ENCODE data around the gene PTRH2.

DNA sequence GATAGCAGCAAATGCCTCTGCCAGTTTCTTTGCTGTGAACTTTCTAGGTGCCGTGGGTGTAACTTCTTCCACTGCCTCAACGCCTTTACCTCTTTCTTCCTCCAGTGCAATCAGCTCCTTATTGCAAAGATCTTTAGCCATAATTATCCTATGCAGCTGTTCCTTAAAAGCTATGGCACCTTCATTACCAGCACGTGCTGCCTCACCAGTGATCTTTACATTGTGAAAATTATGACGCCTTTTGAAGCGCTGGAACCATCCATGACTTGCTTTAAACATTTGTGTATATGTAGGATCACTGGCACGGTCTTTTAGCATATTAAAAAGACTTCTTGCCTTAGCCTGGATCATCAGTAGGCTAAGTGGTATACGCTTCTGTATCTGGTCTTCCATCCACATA is 8.0 kb downstream of the PTRH2 start:
- TF ChIP-seq, protein P1, sequence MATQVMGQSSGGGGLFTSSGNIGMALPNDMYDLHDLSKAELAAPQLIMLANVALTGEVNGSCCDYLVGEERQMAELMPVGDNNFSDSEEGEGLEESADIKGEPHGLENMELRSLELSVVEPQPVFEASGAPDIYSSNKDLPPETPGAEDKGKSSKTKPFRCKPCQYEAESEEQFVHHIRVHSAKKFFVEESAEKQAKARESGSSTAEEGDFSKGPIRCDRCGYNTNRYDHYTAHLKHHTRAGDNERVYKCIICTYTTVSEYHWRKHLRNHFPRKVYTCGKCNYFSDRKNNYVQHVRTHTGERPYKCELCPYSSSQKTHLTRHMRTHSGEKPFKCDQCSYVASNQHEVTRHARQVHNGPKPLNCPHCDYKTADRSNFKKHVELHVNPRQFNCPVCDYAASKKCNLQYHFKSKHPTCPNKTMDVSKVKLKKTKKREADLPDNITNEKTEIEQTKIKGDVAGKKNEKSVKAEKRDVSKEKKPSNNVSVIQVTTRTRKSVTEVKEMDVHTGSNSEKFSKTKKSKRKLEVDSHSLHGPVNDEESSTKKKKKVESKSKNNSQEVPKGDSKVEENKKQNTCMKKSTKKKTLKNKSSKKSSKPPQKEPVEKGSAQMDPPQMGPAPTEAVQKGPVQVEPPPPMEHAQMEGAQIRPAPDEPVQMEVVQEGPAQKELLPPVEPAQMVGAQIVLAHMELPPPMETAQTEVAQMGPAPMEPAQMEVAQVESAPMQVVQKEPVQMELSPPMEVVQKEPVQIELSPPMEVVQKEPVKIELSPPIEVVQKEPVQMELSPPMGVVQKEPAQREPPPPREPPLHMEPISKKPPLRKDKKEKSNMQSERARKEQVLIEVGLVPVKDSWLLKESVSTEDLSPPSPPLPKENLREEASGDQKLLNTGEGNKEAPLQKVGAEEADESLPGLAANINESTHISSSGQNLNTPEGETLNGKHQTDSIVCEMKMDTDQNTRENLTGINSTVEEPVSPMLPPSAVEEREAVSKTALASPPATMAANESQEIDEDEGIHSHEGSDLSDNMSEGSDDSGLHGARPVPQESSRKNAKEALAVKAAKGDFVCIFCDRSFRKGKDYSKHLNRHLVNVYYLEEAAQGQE (IDR thresholded peaks at IDR 0.05; ENCODE audit: low read depth) = no peak
- TF ChIP-seq POLR2A (IDR thresholded peaks at IDR 0.05; ENCODE audit: borderline replicate concordance, extremely low read depth, insufficient read depth, insufficient read length) = no peak
- TF ChIP-seq CTCF (IDR thresholded peaks at IDR 0.05 in 2 of 3, conservative IDR thresholded peaks at IDR 0.05 in 1 of 3; ENCODE audit: borderline replicate concordance in 1 of 3, insufficient read depth in 1 of 3, low read depth in 2 of 3, low read length in 2 of 3) = no peak
- TF ChIP-seq YY1 (IDR thresholded peaks at IDR 0.05; ENCODE audit: extremely low read depth, insufficient replicate concordance, low read depth, low read length) = no peak
- no peak for TF ChIP-seq TCF7L2 (IDR thresholded peaks at IDR 0.05; ENCODE audit: borderline replicate concordance, extremely low read depth, insufficient read depth, insufficient read length)
